Astrocyte (in vitro differentiated cells and primary cell): Measurements from ENCODE around the gene GRIP1.

Experiments
- EZH2 ChIP-seq: IDR thresholded peaks from 2 replicates; pipeline ENCODE4 v1.6.1; 2012; ENCODE audit warnings: mild to moderate bottlenecking, low read length, inconsistent platforms; ENCODE audit not compliant: insufficient read depth
- TF ChIP-seq, protein P1 (sequence below): IDR thresholded peaks from 2 replicates; pipeline ENCODE4 v1.5.1; 2011; ENCODE audit warnings: low read depth, mild to moderate bottlenecking, inconsistent platforms, low read length, moderate library complexity; ENCODE audit not compliant: insufficient read depth

DNA sequence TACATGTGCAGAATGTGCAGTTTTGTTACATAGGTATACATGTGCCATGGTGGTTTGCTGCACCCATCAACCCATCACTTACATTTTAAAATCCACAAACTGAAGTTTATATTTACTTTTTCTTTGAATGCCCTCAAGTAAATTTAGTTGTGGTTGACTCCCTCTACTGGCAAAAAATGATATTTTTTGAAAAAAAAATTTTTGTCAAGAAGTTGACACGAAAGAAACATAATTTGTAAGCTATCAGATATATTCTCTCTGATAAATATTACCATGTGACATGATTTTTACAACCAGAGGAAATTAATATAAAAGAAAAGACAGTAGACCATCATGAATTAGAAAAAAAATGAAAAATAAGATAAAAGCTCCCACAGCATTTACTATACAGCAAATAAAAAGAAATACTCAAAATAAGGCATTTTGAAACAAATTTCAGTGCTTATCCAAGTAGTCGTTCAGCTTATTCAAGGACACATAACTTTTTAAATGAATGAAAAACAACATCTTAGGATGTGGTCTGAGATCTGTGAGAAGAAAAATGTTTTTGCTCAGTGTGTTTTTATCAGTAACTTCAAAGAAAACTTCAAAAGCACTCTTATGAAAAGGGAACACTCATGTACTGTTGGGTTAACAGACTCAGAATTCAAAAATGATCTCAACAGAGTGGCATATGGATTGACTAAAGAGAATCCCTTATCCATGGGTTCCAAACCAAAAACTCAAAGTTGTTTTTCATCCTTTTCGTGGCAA lies 30.0 kb upstream of the GRIP1 start:
- no peak for TF ChIP-seq EZH2
- TF ChIP-seq, protein P1, sequence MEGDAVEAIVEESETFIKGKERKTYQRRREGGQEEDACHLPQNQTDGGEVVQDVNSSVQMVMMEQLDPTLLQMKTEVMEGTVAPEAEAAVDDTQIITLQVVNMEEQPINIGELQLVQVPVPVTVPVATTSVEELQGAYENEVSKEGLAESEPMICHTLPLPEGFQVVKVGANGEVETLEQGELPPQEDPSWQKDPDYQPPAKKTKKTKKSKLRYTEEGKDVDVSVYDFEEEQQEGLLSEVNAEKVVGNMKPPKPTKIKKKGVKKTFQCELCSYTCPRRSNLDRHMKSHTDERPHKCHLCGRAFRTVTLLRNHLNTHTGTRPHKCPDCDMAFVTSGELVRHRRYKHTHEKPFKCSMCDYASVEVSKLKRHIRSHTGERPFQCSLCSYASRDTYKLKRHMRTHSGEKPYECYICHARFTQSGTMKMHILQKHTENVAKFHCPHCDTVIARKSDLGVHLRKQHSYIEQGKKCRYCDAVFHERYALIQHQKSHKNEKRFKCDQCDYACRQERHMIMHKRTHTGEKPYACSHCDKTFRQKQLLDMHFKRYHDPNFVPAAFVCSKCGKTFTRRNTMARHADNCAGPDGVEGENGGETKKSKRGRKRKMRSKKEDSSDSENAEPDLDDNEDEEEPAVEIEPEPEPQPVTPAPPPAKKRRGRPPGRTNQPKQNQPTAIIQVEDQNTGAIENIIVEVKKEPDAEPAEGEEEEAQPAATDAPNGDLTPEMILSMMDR, result peak; percentile 18
